Measurements from ENCODE around the gene CD33.

The CD33 gene

GRCh38 chr19:51257471-51257870 lies 32.6 kb downstream of the CD33 start:
- no peak overlapping the region for H3K4me3 ChIP-seq (replicated peaks; ENCODE audit: insufficient read depth, low read length)
- no peak overlapping the region for H3K27ac ChIP-seq (replicated peaks)
- DNase-seq (ENCODE audit: low read depth in 1 of 2, low spot score in 1 of 2) = no peak
- H3K27me3 ChIP-seq (ENCODE audit: insufficient read depth, poor library complexity, severe bottlenecking) = peaks cover 3% of the 10 kb centered on the region
- TF ChIP-seq REST (IDR thresholded peaks at IDR 0.05; ENCODE audit: insufficient replicate concordance, low read depth) = no peak

- TF ChIP-seq CTCF (IDR thresholded peaks at IDR 0.05; ENCODE audit: insufficient read depth, low read length) = no peak
- TF ChIP-seq POLR2AphosphoS5 (IDR thresholded peaks at IDR 0.05; ENCODE audit: low read depth) = peak; percentile 82
- peak; percentile 46; the same call in 1 of the 2 replicates for TF ChIP-seq SPI1 (IDR thresholded peaks at IDR 0.05; ENCODE audit: borderline replicate concordance, low read depth)
- Histone ChIP-seq H3K27me3 (ENCODE audit: insufficient read depth, poor library complexity, severe bottlenecking) (peaks cover 3% of the 10 kb centered on the region), H3K4me3 (replicated peaks; ENCODE audit: insufficient read depth, low read length) (no peak overlapping the region), H3K27ac (replicated peaks) (0 out of 2 replicates have a peak overlapping the region, but pooled peaks have one; percentile 20)
- peak; percentile 51 to 74 for DNase-seq (ENCODE audit: low read depth in 1 of 2, low spot score in 1 of 2)
These were observed 33.6 kb downstream of the CD33 start for GRCh38 chr19:51258165-51259160.

- H3K27ac ChIP-seq (replicated peaks) = no peak overlapping the region
- no peak overlapping the region for H3K4me3 ChIP-seq (replicated peaks; ENCODE audit: insufficient read depth, low read length)
- peak; percentile 37 to 63 for DNase-seq (ENCODE audit: low read depth in 1 of 2, low spot score in 1 of 2)
- H3K27me3 ChIP-seq (ENCODE audit: insufficient read depth, poor library complexity, severe bottlenecking) = peaks cover 3% of the 10 kb centered on the region
- no peak for TF ChIP-seq GABPA (IDR thresholded peaks at IDR 0.05; ENCODE audit: low read depth)
- TF ChIP-seq REST (IDR thresholded peaks at IDR 0.05; ENCODE audit: insufficient replicate concordance, low read depth) = no peak
- TF ChIP-seq POLR2AphosphoS5 (IDR thresholded peaks at IDR 0.05; ENCODE audit: low read depth) = no peak
- peak; percentile 94 for TF ChIP-seq CTCF (IDR thresholded peaks at IDR 0.05; ENCODE audit: insufficient read depth, low read length)
- TF ChIP-seq SPI1 (IDR thresholded peaks at IDR 0.05; ENCODE audit: borderline replicate concordance, low read depth) = no peak
These were observed 34.7 kb downstream of the CD33 start for GRCh38 chr19:51259348-51260245.

- no peak overlapping the region for H3K4me3 ChIP-seq (replicated peaks; ENCODE audit: insufficient read depth, low read length)
- DNase-seq (ENCODE audit: low read depth in 1 of 2, low spot score in 1 of 2) = no peak
- no peak overlapping the region for H3K27ac ChIP-seq (replicated peaks)
- TF ChIP-seq GABPA (IDR thresholded peaks at IDR 0.05; ENCODE audit: low read depth) = no peak
- TF ChIP-seq CTCF (IDR thresholded peaks at IDR 0.05; ENCODE audit: insufficient read depth, low read length) = no peak
- TF ChIP-seq REST (IDR thresholded peaks at IDR 0.05; ENCODE audit: insufficient replicate concordance, low read depth) = no peak
- TF ChIP-seq POLR2AphosphoS5 (IDR thresholded peaks at IDR 0.05; ENCODE audit: low read depth) = no peak
- no peak for TF ChIP-seq SPI1 (IDR thresholded peaks at IDR 0.05; ENCODE audit: borderline replicate concordance, low read depth)
- H3K27me3 ChIP-seq (ENCODE audit: insufficient read depth, poor library complexity, severe bottlenecking) = peaks cover 3% of the 10 kb centered on the region
These were observed 38.9 kb downstream of the CD33 start for GRCh38 chr19:51263808-51264207.

All from HL-60 (cell line).